SK-N-SH (cell line): ENCODE data around the gene RAB10. TPM values are rescaled to one million over a fixed set of nuclear protein-coding genes. Genes with fewer than 3 reads are reported as not detected.

ENCODE experiments used
- CTCF ChIA-PET: fragments of 300-600, 350-600 bp; formaldehyde crosslinking; extraction: SDS; loops from one replicate; lab custom pipeline; 2021; lab: Yijun Ruan, JAX
- POLR2A ChIA-PET: fragments of 350-600 bp; sonication (Branson Sonifier 250); formaldehyde crosslinking; extraction: SDS; loops from one replicate; lab custom pipeline; 2020; ENCODE audit warnings: antibody characterized with exemption, inconsistent platforms; lab: Yijun Ruan, JAX
- DNase-seq: peaks from one replicate; pipeline ENCODE4 v3.0.0; 2012
- H2AFZ ChIP-seq: fragments of 200-600 bp; sonication (generic); 2 replicates; pipeline ENCODE4 v1.8.1; 2016; ENCODE audit warnings: antibody characterized with exemption, mild to moderate bottlenecking, low read depth
- H3F3A ChIP-seq: fragments of 200-600 bp; sonication (generic); replicated peaks from 2 replicates; pipeline ENCODE3; 2016; ENCODE audit warnings: antibody characterized with exemption, mild to moderate bottlenecking; ENCODE audit not compliant: insufficient read depth
- H3K27ac ChIP-seq, 2 experiments: fragments of 200-500 bp in 1 of 2; fragments of 200-600 bp in 1 of 2; sonication (Bioruptor generic) in 1 of 2; sonication (generic), shearing (Covaris generic) in 1 of 2; 2 replicates each; pipeline versions ENCODE4 v1.5.1 to v1.6.1; 2014 to 2016; ENCODE audit warnings: low read depth in 2 of 2, inconsistent platforms in 1 of 2, low read length in 1 of 2, mild to moderate bottlenecking in 1 of 2, mixed read lengths in 1 of 2
- H3K27me3 ChIP-seq: fragments of 200-600 bp; sonication (generic), shearing (Covaris generic); 2 replicates; pipeline ENCODE4 v1.6.1; 2016; ENCODE audit warnings: mixed run types; ENCODE audit not compliant: insufficient read depth
- H3K36me3 ChIP-seq, 2 experiments: fragments of 200-500 bp in 1 of 2; fragments of 200-600 bp in 1 of 2; sonication (Bioruptor generic) in 1 of 2; sonication (generic) in 1 of 2; replicated peaks in 1 of 2; 2 replicates each; pipeline versions ENCODE3 to v1.5.1; 2014 to 2016; ENCODE audit warnings: low read length in 1 of 2, mild to moderate bottlenecking in 1 of 2; ENCODE audit not compliant: insufficient read depth in 2 of 2, control insufficient read depth in 1 of 2
- H3K4me1 ChIP-seq, 2 experiments: fragments of 200-500 bp in 1 of 2; fragments of 200-600 bp in 1 of 2; sonication (Bioruptor generic) in 1 of 2; sonication (generic), shearing (Covaris generic) in 1 of 2; 2 replicates each; pipeline versions ENCODE4 v1.5.1 to v1.6.1; 2014 to 2016; ENCODE audit warnings: low read depth in 1 of 2, low read length in 1 of 2, mixed run types in 1 of 2; ENCODE audit not compliant: insufficient read depth in 2 of 2, control insufficient read depth in 1 of 2
- H3K4me2 ChIP-seq: fragments of 200-600 bp; sonication (generic), shearing (Covaris generic); 2 replicates; pipeline ENCODE4 v1.6.1; 2017; ENCODE audit warnings: mixed run types
- H3K4me3 ChIP-seq, 2 experiments: fragments of 200-500 bp in 1 of 2; fragments of 200-600 bp in 1 of 2; sonication (Bioruptor generic) in 1 of 2; sonication (generic), shearing (Covaris generic) in 1 of 2; 2 replicates each; pipeline versions ENCODE4 v1.5.1 to v1.8.1; 2014 to 2016; ENCODE audit warnings: low read depth in 2 of 2, inconsistent platforms in 1 of 2, low read length in 1 of 2, mild to moderate bottlenecking in 1 of 2, mixed read lengths in 1 of 2, moderate library complexity in 1 of 2
- H3K79me2 ChIP-seq: fragments of 200-600 bp; sonication (generic); 2 replicates; pipeline ENCODE4 v1.8.1; 2017; ENCODE audit warnings: mild to moderate bottlenecking; ENCODE audit not compliant: insufficient read depth
- H3K9ac ChIP-seq: fragments of 200-600 bp; sonication (generic); 2 replicates; pipeline ENCODE4 v1.6.1; 2017; ENCODE audit warnings: mixed run types
- H3K9me2 ChIP-seq: fragments of 200-600 bp; sonication (generic); 2 replicates; pipeline ENCODE4 v1.6.1; 2017; ENCODE audit warnings: mixed run types
- H3K9me3 ChIP-seq: fragments of 200-600 bp; sonication (generic); 2 replicates; pipeline ENCODE4 v1.6.1; 2017; ENCODE audit warnings: mixed run types, mild to moderate bottlenecking, moderate library complexity
- H4K20me1 ChIP-seq: fragments of 200-600 bp; sonication (generic); 2 replicates; pipeline ENCODE4 v1.6.1; 2017; ENCODE audit warnings: mild to moderate bottlenecking, mixed run types; ENCODE audit not compliant: insufficient read depth
- CHD2 ChIP-seq: fragments of 150-350 bp; IDR thresholded peaks from 2 replicates; pipeline ENCODE4 v1.6.1; 2018; ENCODE audit warnings: low read length; ENCODE audit not compliant: partially characterized antibody
- ELF1 ChIP-seq: IDR thresholded peaks from 2 replicates; pipeline ENCODE4 v1.4.0; 2012
- FOXJ3 ChIP-seq: sonication (generic); formaldehyde crosslinking; IDR thresholded peaks from 2 replicates; pipeline ENCODE4 v1.5.1; 2020; ENCODE audit warnings: mild to moderate bottlenecking, missing genetic modification reagents
- FOXM1 ChIP-seq: IDR thresholded peaks from 2 replicates; pipeline ENCODE4 v1.4.0; 2012; ENCODE audit warnings: low read depth, mild to moderate bottlenecking
- GABPA ChIP-seq: IDR thresholded peaks from 2 replicates; pipeline ENCODE4 v1.4.0; 2012; ENCODE audit warnings: low read depth, mild to moderate bottlenecking
- GATA2 ChIP-seq: sonication (generic); formaldehyde crosslinking; IDR thresholded peaks from 2 replicates; pipeline ENCODE4 v1.5.0; 2020; ENCODE audit warnings: mild to moderate bottlenecking, missing genetic modification reagents
- MEF2A ChIP-seq: IDR thresholded peaks from 2 replicates; pipeline ENCODE4 v1.4.0; 2012; ENCODE audit warnings: low read depth, borderline replicate concordance
- NFIC ChIP-seq: IDR thresholded peaks from 2 replicates; pipeline ENCODE4 v1.4.0; 2012; ENCODE audit warnings: borderline replicate concordance
- POLR2AphosphoS5 ChIP-seq: IDR thresholded peaks from 2 replicates; pipeline ENCODE4 v1.6.1; 2012; ENCODE audit warnings: low read depth, low read length
- RCOR1 ChIP-seq: fragments of 150-350 bp; IDR thresholded peaks from 2 replicates; pipeline ENCODE4 v1.6.1; 2017; ENCODE audit warnings: antibody characterized with exemption, low read length
- RFX5 ChIP-seq: IDR thresholded peaks from 2 replicates; pipeline ENCODE4 v1.6.1; 2012; ENCODE audit warnings: mild to moderate bottlenecking, improper control_type of control experiment, low read length
- RXRA ChIP-seq: IDR thresholded peaks from 2 replicates; pipeline ENCODE4 v1.4.0; 2012; ENCODE audit warnings: low read depth, mild to moderate bottlenecking, borderline replicate concordance
- SMC3 ChIP-seq: IDR thresholded peaks from 2 replicates; pipeline ENCODE4 v1.6.1; 2012; ENCODE audit warnings: low read depth, low read length, improper control_type of control experiment
- TCF12 ChIP-seq: IDR thresholded peaks from 2 replicates; pipeline ENCODE4 v1.4.0; 2012
- TEAD4 ChIP-seq: IDR thresholded peaks from 2 replicates; pipeline ENCODE4 v1.4.0; 2012; ENCODE audit warnings: mild to moderate bottlenecking, borderline replicate concordance; ENCODE audit not compliant: insufficient read depth
- YY1 ChIP-seq: IDR thresholded peaks from 2 replicates; pipeline ENCODE4 v1.4.0; 2012; ENCODE audit warnings: low read depth, mild to moderate bottlenecking
- WGBS: methylation state at CpG from one replicate; pipeline ENCODE4 v1.1.6; 2017; ENCODE audit warnings: low lambda C conversion rate; 5-methylcytosine and 5-hydroxymethylcytosine counted together
- polyA plus RNA-seq, 3 experiments: library from polyadenylated mRNA; depleted of rRNA; stranded (reverse); fragments of >200 nt; gene quantifications; 2 replicates each; pipeline ENCODE4 v1.2.3, GENCODE V29; 2012
- TF ChIP-seq, protein P1 (sequence below): IDR thresholded peaks from 2 replicates; pipeline ENCODE4 v1.4.0; 2012; ENCODE audit warnings: low read depth, borderline replicate concordance
- TF ChIP-seq, protein P2 (sequence below): fragments of 150-350 bp; IDR thresholded peaks from 2 replicates; pipeline ENCODE4 v1.6.1; 2016; ENCODE audit warnings: mild to moderate bottlenecking, low read depth, low read length
- TF ChIP-seq, protein P3 (sequence below): IDR thresholded peaks from 2 replicates; pipeline ENCODE4 v1.6.1; 2012; ENCODE audit warnings: mild to moderate bottlenecking, low read depth, low read length, moderate library complexity
- TF ChIP-seq, protein P4 (sequence below): IDR thresholded peaks from 2 replicates; pipeline ENCODE4 v1.4.0; 2012; ENCODE audit warnings: low read depth

RAB10 gene
- polyA plus RNA-seq, 1 of the 3 experiments (the other 2 are of a cell fraction): 47.5 TPM

DNA sequence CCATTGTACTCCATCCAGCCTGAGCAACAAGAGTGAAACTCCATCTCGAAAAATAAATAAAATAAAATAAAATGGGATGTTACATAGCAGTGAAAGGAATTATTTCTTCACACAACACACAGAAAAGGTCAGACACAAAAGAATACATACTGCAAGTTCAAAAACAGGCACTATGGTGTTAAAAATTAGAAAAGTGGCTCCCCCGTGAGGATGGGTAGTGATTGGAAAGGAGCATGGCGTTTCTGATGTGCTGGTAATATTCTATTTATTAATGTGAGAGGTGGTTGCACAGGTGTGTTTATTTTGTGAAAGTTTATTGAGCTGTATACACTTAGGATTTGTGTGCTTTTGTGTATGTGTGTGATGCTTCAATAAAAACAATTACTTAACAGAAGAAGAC lies 22.9 kb upstream of the RAB10 start:
- H3K9ac ChIP-seq: no peak overlapping the region
- H3K27me3 ChIP-seq: no peaks in the 10 kb centered on the region
- no peaks in the 10 kb centered on the region for H3K36me3 ChIP-seq
- H3K4me3 ChIP-seq: no peak overlapping the region
- TF ChIP-seq TEAD4 (no peak), RFX5 (no peak), TCF12 (no peak), GATA2 (CRISPR knock-in tag) (no peak)
- 72% methylated on average over 3 of the region's 3 CpGs for WGBS
- no peak overlapping the region for H3K27ac ChIP-seq
- no peaks in the 10 kb centered on the region for H3K9me3 ChIP-seq
- H3K4me2 ChIP-seq: no peak overlapping the region
- CTCF ChIA-PET: interaction anchor here (1.4 kb wide), 1 partner anchor 19 kb away, joined by 5 read pairs; no protein-coding TSS in a partner anchor
- H3F3A ChIP-seq: peaks cover 4% of the 10 kb centered on the region
- no peaks in the 10 kb centered on the region for H4K20me1 ChIP-seq
- H3K79me2 ChIP-seq: no peaks in the 10 kb centered on the region
- POLR2A ChIA-PET: no interaction called here
- no peak for DNase-seq
- peaks cover 0 to 11% of the 10 kb centered on the region in 2 experiments; a peak in 2 of 4 replicates for H3K4me1 ChIP-seq
- no peak overlapping the region for H2AFZ ChIP-seq
- H3K9me2 ChIP-seq: no peaks in the 10 kb centered on the region

DNA sequence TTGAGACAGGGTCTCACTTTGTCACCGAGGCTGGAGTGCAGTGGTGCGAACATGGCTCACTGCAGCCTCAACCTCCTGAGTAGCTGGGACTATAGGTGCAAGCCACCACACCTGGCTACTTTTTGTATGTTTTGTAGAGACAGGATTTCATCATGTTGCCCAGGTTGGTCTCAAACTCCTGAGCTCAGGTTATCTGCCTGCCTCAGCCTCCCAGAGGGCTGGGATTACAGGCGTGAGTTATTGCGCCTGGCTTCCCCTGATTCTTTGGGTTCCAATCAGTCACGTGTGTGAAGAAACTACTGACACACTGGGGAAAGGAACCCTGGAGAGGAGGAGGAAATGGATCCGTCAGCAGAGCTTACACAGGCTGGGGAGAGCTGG lies 22.3 kb upstream of the RAB10 start:
- DNase-seq: no peak
- no peaks in the 10 kb centered on the region for H3K27me3 ChIP-seq
- H3K4me2 ChIP-seq: no peak overlapping the region
- no peak overlapping the region for H3K4me3 ChIP-seq
- no peak overlapping the region for H3K9ac ChIP-seq
- no peak overlapping the region for H3K27ac ChIP-seq
- H3K9me2 ChIP-seq: no peaks in the 10 kb centered on the region
- CTCF ChIA-PET: interaction anchor here (0.6 to 1.5 kb wide), 3 partner anchors 20 to 167 kb away, joined by 3 to 5 read pairs (median 3); no protein-coding TSS in a partner anchor
- H3K36me3 ChIP-seq: no peaks in the 10 kb centered on the region
- no peaks in the 10 kb centered on the region for H3K9me3 ChIP-seq
- TF ChIP-seq GABPA (no peak), YY1 (no peak), NFIC (no peak), RXRA (no peak), SMC3 (no peak), MEF2A (no peak), RCOR1 (no peak), POLR2AphosphoS5 (no peak), FOXJ3 (no peak), CHD2 (no peak), FOXM1 (no peak), ELF1 (no peak), GATA2 (CRISPR knock-in tag) (no peak)
- TF ChIP-seq, protein P1, sequence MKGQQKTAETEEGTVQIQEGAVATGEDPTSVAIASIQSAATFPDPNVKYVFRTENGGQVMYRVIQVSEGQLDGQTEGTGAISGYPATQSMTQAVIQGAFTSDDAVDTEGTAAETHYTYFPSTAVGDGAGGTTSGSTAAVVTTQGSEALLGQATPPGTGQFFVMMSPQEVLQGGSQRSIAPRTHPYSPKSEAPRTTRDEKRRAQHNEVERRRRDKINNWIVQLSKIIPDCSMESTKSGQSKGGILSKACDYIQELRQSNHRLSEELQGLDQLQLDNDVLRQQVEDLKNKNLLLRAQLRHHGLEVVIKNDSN: no peak
- TF ChIP-seq, protein P2, sequence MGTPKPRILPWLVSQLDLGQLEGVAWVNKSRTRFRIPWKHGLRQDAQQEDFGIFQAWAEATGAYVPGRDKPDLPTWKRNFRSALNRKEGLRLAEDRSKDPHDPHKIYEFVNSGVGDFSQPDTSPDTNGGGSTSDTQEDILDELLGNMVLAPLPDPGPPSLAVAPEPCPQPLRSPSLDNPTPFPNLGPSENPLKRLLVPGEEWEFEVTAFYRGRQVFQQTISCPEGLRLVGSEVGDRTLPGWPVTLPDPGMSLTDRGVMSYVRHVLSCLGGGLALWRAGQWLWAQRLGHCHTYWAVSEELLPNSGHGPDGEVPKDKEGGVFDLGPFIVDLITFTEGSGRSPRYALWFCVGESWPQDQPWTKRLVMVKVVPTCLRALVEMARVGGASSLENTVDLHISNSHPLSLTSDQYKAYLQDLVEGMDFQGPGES: no peak
- TF ChIP-seq, protein P3, sequence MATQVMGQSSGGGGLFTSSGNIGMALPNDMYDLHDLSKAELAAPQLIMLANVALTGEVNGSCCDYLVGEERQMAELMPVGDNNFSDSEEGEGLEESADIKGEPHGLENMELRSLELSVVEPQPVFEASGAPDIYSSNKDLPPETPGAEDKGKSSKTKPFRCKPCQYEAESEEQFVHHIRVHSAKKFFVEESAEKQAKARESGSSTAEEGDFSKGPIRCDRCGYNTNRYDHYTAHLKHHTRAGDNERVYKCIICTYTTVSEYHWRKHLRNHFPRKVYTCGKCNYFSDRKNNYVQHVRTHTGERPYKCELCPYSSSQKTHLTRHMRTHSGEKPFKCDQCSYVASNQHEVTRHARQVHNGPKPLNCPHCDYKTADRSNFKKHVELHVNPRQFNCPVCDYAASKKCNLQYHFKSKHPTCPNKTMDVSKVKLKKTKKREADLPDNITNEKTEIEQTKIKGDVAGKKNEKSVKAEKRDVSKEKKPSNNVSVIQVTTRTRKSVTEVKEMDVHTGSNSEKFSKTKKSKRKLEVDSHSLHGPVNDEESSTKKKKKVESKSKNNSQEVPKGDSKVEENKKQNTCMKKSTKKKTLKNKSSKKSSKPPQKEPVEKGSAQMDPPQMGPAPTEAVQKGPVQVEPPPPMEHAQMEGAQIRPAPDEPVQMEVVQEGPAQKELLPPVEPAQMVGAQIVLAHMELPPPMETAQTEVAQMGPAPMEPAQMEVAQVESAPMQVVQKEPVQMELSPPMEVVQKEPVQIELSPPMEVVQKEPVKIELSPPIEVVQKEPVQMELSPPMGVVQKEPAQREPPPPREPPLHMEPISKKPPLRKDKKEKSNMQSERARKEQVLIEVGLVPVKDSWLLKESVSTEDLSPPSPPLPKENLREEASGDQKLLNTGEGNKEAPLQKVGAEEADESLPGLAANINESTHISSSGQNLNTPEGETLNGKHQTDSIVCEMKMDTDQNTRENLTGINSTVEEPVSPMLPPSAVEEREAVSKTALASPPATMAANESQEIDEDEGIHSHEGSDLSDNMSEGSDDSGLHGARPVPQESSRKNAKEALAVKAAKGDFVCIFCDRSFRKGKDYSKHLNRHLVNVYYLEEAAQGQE: no peak
- TF ChIP-seq, protein P4, sequence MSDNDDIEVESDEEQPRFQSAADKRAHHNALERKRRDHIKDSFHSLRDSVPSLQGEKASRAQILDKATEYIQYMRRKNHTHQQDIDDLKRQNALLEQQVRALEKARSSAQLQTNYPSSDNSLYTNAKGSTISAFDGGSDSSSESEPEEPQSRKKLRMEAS: no peak
- H3K4me1 ChIP-seq: peaks cover 0 to 11% of the 10 kb centered on the region in 2 experiments; a peak in 2 of 4 replicates
- 60% methylated on average over 6 of the region's 6 CpGs for WGBS
- no peak overlapping the region for H2AFZ ChIP-seq
- H4K20me1 ChIP-seq: no peaks in the 10 kb centered on the region
- POLR2A ChIA-PET: no interaction called here
- H3K79me2 ChIP-seq: no peaks in the 10 kb centered on the region
- peaks cover 4% of the 10 kb centered on the region for H3F3A ChIP-seq
